Measurements from ENCODE around the gene OR4C6.

Gene OR4C6

DNA sequence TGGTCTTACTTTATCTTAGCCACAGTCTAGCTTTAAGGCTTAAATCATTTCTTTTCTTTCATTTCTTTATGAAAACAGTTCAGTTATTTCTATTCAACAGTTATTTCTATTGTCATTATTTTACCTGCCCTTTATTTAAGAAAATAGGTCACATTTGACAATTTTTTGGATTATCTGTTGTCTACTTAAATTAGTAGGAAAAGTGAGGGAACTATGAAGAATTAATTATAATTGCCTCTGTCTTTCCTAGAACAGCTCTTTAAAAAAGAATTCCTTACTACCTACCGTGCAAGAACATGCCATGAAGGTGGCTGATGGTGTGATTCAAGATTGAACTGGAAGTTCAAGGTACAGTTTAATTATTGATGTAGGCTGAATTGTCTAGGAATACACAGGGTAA is at the start of gene OR4C6:
TSS of gene OR4C6 (plus strand) at position 301 of the 400 bp plus-strand sequence. CDS start 2,966 bp downstream, outside the sequence.
- DNase-seq (ENCODE audit: low read depth in 2 of 2), result no peak

DNA sequence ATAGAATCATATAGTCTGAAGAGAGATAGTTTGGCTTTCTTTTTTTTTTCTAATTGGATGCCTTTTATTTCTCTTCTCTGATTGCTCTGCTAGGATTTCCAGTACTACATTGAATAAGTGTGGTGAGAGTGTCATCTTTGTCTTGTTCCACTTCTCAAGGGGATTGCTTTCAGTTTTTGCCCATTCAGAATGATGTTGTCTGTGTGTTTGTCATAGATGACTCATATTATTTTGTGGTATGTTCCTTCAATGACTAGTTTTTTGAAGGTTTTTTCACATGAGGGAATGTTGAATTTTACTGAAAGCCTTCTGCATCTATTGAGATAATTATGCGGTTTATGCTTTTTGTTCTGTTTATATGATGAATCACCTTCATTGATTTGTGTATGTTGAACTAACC is 37.5 kb upstream of the OR4C6 start:
- DNase-seq (ENCODE audit: low read depth in 2 of 2), result no peak

GRCh38 chr11:55634813-55635212 is 27.2 kb upstream of the OR4C6 start, which contains the start of gene OR4P4:
Gene OR4P4, plus strand, starts transcription at chr11:55635113.
- DNase-seq (ENCODE audit: low read depth in 2 of 2), result no peak

DNA sequence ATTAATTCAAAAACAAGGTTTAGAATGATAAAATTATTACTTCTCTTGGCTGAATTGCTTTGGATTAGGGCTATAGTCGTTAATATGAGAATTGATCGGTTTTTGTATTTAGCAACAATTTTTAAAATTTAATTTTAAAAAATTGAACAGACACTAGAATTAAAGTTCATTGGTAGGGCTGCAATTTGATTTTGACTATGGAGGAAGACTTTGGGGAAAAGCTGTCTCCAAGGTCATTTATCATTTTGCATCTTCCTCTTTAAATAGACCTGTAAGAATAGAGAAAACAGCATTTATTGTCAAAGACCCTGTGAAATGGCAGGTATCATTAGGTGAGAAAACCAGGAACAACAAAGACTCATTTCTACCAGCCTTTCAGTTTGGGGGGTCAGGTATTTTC is 14.0 kb upstream of the OR4C6 start, which contains the start of gene OR4S2:
TSS of gene OR4S2 (plus strand) at position 301 of the 400 bp plus-strand sequence. CDS start 2,577 bp downstream, outside the sequence.
- no peak for DNase-seq (ENCODE audit: low read depth in 2 of 2)

DNA sequence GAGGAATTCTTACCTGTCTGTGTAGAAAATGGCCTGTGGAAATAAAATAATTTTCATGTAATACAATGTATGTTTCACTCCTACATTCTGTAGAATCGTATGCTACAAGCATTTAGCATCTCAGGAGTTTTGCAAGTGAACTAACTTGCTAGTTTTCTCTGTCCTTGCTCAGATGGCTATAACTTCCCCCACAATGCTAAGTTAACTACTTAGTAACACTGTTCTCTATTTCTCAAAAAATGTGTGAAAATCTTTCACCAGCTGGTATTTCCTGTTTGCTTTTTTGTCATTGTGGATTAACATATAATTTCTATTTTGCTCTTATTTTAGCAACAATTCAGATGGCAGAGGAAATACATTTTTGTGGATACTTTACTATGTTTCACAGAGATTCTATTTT is 9.4 kb upstream of the OR4C6 start:
- no peak for DNase-seq (ENCODE audit: low read depth in 2 of 2)

DNA sequence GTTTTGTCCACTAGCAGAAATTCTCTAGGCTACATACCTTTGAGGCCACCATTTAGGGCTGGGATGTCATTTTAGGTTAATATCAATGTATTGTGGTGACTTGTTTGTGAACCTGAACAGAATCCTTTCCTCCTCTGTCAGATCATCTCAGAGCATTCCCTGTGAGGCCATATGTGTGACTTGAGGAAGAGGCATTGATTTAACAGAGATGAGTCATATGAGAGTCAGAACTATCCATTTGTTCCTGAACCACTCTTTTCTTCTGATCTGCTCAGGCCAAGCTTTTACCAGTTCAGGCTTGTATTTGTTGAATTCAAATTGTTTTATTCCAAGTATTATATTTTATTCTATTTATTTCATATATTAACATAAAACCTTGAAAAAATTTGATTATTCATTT is 6.9 kb upstream of the OR4C6 start:
- no peak for DNase-seq (ENCODE audit: low read depth in 2 of 2)

DNA sequence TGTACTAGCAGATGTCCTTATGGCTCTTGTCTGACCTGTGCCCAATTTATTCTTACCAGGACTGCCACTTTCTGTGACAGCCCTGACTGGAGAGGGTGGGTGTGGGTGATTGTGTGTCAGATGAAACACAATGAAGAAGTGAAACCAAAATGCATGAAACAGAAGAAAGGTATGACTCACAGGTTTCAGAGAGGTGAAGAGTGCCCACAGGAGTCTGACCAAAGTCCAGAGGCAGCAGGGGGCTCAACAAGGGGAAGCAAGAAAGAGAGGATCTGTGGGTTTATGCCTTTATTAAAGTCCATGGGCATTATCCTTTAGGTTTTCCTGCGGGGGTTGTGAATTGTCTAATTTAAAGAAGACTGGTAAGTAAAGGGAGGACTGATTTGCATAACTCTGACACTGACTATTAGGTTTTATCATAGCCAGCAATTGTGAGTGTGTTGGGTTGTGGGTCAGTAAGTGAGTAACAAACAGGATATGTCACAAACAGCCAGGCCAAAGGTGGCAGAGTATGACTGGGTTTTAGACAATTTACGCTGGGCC is 3.9 kb upstream of the OR4C6 start:
- no peak for DNase-seq (ENCODE audit: low read depth in 2 of 2)

DNA sequence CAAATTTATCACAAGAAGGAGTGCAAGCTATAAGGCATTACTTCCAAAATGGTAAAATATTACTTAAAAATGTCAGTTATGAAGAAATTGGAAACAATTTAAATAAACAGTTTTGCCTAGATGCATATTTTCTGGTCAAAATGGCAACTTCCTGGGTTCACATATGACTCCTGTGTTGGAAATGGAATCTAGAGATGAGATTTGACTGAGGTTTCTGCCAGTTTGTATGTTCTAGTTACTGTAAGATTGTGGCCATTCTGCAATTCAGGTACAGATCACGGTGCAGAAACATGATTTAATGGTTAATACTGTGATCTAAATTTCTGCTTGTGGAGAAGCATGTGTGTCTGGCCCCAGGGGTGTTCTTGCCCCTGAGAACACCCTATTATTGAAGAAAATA is 3.4 kb upstream of the OR4C6 start:
- DNase-seq (ENCODE audit: low read depth in 2 of 2), result no peak

GRCh38 chr11:55669376-55669775 is 7.4 kb downstream of the OR4C6 start:
- no peak for DNase-seq (ENCODE audit: low read depth in 2 of 2)

- no peak for DNase-seq (ENCODE audit: low read depth in 2 of 2)
Observed at GRCh38 chr11:55673860-55674259, 11.9 kb downstream of the OR4C6 start.

DNA sequence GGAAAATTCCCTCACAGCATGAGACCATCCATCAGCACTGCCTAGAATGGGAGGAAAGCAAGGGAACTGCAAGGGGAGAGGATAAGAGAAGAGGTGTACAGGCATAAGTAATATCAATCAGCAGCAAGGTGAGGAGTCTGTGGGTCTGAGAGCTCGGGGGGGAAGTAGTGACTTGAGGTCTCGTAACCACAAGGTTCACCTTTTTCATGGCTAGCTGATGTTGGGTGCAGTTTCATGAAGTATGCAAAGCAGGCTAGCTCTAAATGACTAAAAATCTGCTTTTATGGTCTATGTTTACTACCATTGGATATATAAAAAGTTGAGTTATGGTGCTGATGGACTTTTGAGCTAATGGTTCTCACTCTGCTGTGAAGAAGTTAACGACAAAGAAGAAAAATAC is 35.8 kb downstream of the OR4C6 start:
- DNase-seq (ENCODE audit: low read depth in 2 of 2), result no peak

DNA sequence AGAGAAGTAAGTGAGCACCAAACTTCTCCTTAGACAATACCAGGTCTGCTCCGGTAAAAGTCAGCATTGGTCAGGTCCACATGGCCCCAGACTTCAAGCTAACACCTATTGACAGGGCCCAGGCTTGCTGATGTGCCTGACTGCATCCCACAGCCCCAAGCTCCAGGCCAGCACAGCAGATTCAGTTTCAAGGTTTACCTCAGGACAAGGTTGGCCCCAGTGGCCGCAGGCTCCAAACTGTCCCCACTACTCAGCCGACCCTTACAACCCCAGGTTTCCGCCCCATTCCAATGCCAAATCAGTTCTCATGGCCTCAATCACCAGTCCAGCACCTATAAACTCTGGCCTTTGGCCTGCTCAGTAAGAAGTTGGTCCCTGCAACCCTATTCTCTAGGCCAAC is 39.4 kb downstream of the OR4C6 start:
- DNase-seq (ENCODE audit: low read depth in 2 of 2), result no peak

- no peak for DNase-seq (ENCODE audit: low read depth in 2 of 2)
Observed at GRCh38 chr11:55707029-55707428, 45.0 kb downstream of the OR4C6 start.

DNA sequence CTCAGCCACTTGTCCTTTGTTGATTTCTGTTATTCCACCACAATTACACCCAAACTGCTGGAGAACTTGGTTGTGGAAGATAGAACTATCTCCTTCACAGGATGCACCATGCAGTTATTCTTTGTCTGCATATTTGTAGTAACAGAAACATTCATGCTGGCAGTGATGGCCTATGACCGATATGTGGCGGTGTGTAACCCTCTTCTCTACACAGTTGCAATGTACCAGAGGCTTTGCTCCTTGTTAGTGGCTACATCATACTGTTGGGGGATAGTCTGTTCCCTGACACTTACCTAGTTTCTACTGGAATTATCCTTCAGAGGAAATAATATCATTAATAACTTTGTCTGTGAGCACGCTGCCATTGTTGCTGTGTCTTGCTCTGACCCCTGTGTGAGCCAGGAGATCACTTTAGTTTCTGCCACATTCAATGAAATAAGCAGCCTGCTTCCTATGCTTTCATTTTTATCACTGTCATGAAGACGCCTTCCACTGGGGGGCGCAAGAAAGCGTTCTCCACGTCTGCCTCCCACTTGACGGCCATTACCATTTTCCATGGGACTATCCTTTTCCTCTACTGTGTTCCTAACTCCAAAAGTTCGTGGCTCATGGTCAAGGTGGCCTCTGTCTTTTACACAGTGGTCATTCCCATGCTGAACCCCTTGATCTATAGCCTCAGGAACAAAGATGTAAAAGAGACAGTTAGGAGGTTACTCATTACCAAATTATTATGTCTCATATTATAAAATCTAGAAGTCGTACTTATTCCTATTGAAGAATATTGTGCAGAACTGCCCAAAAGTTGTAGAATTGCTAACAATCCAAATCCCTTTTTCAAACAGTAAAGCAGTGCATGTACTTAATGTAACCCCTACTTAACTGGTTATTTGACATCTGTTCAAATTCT is 53.2 kb downstream of the OR4C6 start:
- no peak for DNase-seq (ENCODE audit: low read depth in 2 of 2)

Measured in stimulated activated CD4-positive, alpha-beta T cell treated with anti-CD3 and anti-CD28 coated beads, Interleukin-15, amount 100 ng/mL, for 48 hours (primary cell).